22Rv1 (cell line): Measurements from ENCODE around the gene RET.

Experiments
- ZFX ChIP-seq: fragments of 450-650 bp; IDR thresholded peaks from 2 replicates; pipeline ENCODE4 v1.6.1; 2017; ENCODE audit warnings: antibody characterized with exemption, borderline replicate concordance
- TF ChIP-seq, protein P1 (sequence below): fragments of 450-650 bp; IDR thresholded peaks from 2 replicates; pipeline ENCODE4 v1.5.1; 2017; ENCODE audit warnings: mild to moderate bottlenecking

DNA sequence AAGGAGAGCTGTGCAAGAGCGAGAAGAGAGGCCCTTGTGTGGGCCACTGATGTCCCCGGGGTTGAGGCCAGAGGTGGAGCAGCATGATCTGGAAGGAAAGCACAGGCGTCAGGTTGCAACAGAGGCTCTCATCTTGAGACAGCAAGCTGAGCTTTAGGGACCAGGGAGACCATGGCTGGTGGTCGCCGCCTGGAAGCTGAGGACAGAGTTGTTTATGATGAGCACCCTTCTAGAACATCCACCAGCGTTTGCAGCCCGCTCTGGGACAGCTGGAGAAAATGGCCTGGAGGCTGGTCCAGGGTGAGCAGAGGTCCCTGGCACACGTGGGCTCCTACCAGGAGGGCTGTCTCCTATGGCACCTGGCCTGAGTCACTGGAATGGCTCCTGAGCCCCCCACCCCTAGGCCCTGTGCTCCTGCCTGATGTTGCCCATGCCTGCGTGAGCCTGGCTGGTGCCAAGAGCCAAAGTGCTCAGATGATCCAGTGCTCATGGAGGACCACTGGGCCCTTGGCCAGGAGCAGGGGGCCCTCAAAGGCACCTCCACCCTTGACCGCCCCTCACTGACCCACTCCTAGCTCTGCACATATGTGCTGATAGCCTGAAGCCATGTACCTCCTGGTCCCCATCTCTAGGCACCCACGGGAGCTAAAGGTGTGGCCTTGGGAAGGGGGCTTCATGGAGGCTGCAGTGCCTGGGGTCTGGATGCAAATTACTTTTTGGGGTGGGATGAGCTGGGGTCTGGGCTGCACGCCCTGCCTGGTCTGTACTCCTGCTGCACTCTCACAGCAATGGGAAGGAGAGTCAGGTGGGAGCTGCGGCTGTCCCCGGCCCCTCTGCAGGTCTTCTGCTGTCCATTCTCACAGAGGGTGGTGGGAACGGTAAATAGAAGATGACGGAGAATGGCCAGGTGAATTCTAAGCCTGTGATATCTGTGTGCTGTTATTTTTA, 40.1 kb upstream of the RET start:
- TF ChIP-seq, protein P1, sequence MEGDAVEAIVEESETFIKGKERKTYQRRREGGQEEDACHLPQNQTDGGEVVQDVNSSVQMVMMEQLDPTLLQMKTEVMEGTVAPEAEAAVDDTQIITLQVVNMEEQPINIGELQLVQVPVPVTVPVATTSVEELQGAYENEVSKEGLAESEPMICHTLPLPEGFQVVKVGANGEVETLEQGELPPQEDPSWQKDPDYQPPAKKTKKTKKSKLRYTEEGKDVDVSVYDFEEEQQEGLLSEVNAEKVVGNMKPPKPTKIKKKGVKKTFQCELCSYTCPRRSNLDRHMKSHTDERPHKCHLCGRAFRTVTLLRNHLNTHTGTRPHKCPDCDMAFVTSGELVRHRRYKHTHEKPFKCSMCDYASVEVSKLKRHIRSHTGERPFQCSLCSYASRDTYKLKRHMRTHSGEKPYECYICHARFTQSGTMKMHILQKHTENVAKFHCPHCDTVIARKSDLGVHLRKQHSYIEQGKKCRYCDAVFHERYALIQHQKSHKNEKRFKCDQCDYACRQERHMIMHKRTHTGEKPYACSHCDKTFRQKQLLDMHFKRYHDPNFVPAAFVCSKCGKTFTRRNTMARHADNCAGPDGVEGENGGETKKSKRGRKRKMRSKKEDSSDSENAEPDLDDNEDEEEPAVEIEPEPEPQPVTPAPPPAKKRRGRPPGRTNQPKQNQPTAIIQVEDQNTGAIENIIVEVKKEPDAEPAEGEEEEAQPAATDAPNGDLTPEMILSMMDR: no peak
- TF ChIP-seq ZFX: no peak
